HG03342 (cell line): ENCODE measurements around the gene PEAK1.

ENCODE experiments used
- ATAC-seq: cut with Tn5 transposase; IDR thresholded peaks from one replicate; pipeline ENCODE4 v1.9.1; 2021; ENCODE audit warnings: mild to moderate bottlenecking, moderate library complexity; ENCODE audit not compliant: unreplicated experiment

The PEAK1 gene

DNA sequence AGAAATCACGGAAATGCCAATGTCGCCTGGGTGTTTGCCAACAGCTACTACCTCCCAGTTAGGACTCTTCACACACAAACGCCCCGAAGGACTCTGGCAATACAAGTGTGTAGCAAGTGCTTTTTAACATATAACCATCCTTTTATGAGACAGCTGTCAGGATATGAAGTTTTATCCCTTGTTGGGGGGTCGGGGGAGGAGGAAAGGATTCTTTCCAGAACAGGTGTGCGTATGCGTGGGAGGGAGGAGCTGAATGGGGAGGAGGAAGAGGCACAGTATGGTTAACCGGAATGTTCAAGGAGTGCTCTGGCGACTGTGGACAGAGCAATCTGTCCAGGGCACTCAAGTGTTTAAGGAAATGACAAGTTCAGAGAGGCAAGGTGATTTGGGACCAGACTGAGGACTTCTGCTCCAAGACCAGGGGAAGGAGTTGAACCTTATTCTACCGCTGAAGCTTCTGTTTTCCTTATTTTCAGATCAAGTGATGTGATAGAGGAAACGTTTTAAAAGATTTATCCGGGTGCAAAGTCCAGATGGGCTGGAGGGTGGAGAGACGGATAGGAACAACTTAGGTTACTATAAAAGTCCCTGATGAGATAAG, 350.3 kb downstream of the PEAK1 start:
- ATAC-seq: no peak

DNA sequence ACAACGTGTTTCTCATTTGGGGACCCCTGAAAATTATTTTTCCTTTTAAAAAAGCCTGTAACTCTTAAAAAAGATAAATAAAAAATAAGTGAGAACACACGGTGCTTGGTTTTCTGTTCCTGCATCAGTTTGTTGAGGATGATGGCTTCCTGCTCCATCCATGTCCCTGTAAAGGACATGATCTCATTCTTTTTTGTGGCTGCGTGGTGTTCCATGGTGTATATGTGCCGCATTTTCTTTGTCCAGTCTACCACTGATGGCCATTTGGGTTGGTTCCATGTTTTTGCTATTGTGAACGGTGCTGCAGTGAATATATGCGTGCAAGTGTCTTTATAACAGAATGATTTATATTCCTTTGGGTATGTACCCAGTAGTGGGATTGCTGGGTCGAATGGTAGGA, 351.3 kb downstream of the PEAK1 start:
- ATAC-seq: no peak

DNA sequence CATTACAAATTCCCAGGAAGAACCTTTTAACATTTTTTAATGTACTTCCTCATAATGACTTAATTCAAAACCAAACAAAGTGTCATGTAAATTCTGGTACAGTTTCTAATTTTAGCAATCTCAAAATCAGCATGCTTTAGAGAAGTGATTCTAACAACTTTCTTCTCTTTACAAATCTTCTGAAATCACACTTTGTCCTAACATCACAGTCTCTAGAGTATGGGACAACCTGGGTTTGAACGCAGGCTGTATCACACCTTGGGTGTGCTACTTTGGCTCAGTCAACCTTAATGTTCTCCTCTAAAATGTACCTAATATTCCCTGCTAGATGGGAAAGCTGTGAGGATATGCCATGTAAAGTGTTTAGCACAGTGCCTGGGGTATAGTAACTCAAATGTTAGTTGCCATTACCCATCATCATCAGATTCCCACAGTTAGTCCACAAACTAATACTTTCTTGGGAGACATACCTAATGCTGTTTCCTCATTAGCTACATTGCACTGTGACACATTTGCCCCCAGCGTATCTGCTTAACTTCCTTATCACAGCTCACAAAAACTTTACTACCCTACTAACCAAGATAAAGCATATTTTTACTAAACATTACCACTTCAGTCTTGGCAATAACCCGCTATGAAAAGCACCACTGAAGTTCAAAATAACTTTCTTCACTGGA, 352.1 kb downstream of the PEAK1 start:
- ATAC-seq: no peak

DNA sequence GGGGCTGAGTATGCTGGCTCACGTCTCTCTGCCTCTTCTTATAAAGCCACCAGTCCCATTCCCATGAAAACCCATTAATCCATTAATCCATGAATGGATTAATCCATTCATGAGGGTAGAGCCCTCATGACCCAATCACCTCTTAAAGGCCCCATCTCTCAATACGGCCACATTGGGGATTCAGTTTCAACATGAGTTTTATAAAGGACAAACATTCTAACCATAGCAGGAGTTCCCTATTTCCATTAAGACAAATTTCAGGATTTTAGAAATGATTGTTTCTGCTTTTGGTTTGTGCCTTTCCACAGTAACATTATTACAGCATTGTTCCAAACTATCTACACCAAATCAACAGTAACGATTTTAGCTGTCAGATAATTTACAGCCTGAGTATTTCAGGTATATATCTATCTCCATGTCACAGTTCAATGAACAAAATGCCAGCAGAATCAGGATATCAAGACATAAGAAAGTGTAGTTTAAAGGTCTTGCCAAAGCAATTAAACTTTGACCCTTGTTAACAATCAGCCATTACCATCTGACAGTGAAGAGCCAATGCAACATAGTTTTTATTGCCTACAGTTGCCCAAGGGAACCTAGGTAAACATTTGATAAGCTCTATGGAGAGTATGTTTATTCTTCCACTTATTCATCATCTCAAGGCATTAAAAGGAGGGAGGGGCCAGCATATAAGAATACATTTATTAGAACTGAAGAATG, 352.8 kb downstream of the PEAK1 start:
- no peak for ATAC-seq

DNA sequence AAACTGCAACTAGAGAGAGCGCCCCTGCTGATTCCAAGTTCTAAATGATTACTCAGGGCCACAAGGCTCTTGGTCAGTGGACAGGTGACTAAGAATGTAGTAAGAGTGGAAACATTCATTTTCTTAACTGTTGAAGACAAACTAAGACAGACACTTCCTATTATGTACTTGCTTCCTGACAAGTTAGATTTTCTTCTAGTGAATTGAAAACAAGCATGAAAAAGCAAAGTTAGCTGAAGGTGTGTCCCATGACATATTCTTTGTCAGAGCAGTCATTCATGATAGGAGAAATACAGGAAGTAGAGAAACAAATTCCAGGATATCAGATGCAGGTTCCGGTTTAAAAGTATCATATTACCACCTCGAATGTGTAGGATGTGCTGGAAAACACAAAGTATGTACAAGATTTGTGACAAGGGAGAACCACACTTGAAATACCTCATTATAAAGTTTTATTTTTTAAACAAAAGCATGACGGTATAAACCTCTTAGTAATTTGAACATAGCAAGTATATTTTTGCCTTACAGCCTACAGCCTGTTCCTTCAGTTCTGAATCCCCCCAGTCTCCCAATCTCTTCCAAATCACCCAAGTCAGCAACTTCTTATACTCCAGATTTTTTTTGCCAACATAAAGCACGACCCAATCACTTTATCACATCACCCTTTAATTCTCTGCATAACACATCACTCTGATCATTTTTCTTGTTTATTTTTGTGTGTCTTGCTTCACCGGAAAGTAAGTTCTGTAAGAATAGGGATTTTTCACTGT, 355.2 kb downstream of the PEAK1 start:
- no peak for ATAC-seq

DNA sequence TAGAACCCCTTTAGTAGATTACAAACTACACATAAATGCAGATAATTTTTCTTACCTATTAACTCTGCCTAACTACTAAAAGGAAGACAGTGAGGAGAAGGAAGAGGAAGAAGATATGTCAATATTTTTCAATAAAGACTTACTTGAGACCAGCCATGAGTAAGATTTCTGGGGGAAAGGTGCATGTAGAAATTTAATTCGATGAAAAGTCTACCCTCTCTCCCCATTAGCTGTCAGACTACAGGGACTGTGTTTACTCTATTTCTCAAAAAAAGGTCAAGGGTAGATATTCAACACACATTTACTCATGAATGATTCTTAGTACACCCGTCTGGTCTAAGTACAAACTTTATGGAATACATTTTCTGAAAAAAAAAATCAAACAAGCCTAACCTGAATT, 355.8 kb downstream of the PEAK1 start:
- no peak for ATAC-seq

DNA sequence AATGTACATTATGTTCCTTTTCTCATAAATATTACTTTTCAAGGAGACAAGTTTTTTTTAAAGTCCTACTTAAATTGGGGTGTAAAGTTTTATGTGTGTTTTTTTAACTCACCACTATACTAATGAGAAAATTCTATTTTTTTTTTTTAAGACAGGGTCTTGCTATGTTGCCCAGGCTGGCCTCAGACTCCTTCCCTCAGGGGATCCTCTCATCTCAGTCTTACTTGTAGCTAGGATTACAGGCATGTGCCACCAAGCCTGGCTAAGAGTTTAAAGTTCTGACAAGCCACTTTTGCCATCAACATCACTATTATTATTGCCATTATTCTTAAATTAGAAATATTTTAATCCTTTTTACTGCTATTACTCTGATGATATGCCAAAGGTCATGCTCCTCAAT, 356.7 kb downstream of the PEAK1 start:
- ATAC-seq: no peak

DNA sequence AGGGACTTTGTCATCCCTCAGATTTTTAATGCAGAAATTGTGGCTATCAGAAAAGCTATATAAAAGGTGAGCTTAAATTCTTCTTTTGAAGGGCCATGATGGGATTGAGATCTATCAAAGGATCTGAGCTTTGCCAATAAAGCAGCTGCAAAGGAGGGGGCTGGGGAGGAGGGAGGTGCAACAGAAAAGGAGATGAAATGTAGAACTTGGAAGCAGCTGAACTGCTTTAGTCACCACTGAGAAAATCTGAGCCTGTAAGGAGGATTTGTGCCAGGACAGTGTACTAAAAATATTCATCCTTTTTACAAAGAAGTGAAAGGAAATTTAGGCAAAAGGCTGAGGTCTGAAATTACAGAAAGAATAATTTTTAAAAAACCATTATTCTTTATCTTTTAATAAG, 359.4 kb downstream of the PEAK1 start:
- no peak for ATAC-seq

DNA sequence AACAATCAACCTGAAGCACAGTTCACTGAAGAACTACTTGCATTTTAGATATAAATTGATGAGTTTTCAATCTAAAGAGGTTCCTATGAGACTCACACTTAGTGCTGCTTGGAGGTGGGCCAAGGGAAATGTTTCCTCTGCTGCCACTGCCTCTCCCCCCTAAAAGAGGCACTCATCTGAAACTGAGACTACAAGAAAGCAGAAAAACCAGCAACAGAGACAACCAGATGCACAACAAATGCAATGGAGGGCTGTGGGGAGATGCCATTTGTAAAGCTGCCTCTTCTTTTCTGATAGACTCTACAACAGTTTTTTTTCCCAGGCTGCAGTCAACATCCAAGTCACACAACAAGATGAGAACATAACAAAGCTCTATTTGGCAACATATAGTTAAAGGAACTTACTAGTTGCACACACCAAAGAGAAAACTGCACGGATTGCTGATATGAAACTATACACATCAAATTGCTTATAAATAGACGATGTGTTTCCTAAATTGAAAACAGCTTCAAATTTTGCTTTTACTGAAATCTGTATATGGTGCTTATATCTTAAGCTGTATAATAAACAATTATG, 360.0 kb downstream of the PEAK1 start:
- ATAC-seq: no peak

DNA sequence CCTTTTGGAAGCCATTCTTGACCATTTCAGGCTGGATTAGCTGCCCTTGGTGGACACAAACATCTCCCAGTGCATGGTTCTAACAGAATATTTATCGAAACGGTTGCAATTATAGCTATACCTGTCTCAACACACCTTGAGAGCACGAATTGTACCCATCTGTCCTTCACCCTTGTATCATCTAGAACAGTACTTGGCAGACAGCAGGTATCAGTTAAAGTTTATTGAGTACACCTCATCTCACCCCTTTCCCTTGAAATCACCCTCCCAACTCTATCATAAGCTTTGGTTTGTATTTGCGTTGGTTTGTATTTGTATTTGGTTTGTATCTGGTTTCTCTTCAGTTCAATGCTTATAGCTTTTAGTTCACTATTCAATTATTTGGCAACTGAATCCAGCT, 361.4 kb downstream of the PEAK1 start:
- no peak for ATAC-seq

DNA sequence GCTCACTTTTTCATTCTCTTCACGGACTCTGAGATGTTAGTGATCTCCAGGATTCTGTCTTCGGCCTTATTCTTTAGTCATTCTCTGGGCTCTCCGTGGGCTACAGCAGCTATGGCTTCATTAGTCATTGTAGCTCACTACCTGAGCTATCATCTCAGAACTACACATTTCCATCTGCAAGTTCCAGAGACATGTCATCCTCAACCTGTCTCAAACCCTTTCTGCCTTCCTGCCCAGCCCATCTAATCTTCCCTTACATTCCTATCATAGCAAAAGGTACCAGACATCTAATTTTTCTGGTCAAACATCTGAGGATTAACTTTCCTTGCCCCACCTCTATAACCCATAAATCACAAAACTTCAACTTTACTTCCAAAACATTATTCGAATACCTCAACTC, 362.2 kb downstream of the PEAK1 start:
- ATAC-seq: no peak

DNA sequence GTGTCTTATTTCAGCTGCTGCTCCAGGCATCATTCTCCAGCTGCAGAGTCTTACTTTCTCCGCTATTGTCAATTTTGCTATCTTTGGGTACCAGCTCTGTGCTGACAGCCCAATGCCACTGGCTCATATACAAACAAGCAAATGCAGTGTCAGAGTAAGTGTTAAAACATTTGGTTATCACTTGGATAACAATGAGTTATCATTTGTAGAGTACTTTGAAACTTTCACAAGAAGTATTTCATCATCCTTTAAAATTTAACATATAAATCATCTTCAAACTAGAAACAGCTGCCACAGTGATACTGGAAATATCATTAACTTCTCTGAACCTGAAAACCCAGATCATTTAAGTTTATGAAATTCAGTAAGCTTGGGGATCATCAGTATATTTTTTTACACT, 362.8 kb downstream of the PEAK1 start:
- ATAC-seq: no peak

DNA sequence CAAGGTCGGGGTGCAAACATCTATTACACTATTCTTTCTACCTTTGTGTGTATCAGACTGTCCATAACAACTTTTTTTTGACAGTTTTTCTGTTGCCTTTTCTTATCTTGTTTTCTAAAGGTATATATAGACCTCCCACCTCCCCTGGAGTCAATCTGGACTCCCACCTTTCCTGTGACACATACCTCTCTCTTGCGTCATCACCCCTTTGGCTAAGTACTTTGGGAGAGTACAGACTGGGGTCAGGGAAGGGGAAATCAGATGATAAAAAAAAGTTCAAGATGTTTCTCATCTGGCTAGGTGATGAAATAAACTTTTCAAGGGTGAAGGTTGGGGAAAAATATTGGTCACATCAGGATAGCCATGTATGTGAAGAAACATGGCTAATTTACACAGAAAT, 366.2 kb downstream of the PEAK1 start:
- ATAC-seq: no peak

DNA sequence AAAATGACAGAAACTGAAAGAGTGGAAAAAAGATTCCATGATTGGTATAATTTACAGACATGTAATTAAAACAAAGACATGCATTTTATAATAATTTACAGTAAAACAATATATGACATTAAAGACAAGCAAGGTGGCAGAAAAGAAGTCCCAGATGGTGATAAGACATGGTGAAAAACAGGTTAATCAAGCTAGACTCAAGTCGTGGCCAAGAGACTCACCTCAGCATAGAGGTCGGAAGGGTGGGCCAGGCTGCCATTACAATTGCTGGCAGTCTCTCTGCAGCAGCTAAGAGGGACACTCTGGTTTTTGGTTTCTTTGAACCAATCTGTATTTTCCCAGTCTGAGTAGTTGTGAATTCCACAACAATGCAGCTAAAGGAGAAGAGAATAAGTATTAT, 367.3 kb downstream of the PEAK1 start:
- ATAC-seq: no peak
